CD4-positive, alpha-beta T cell (primary cell): Measurements from ENCODE around the gene KCNJ3. TPM values are rescaled to one million over a fixed set of nuclear protein-coding genes. Genes with fewer than 3 reads are reported as not detected.

ENCODE experiments used
- ATAC-seq: fragments of 200-7000 bp; cut with Tn5 transposase; one replicate; pipeline ENCODE4 v1.10.0; 2022; ENCODE audit warnings: mild to moderate bottlenecking; ENCODE audit not compliant: poor library complexity
- CTCF ChIA-PET: fragments of 350-600 bp; sonication (Branson Sonifier 250); formaldehyde crosslinking; loops from one replicate; lab custom pipeline; 2021; ENCODE audit warnings: antibody characterized with exemption, inconsistent platforms; lab: Charles Lee
- POLR2A ChIA-PET: fragments of 350-600 bp; sonication (Branson Sonifier 250); formaldehyde crosslinking; loops from one replicate; lab custom pipeline; 2021; ENCODE audit warnings: antibody characterized with exemption, inconsistent platforms; lab: Charles Lee
- DNase-seq, 14 experiments: peaks; one replicate each; pipeline ENCODE4 v3.0.0-alpha.2; 2013 to 2020; ENCODE audit warnings: mixed read lengths in 2 of 14
- H3K27ac ChIP-seq, 2 donors: one replicate each; pipeline versions ENCODE4 v1.5.1 to v1.7.0; 2013; ENCODE audit warnings: low read length in 2 of 2, low read depth in 1 of 2, mild to moderate bottlenecking in 1 of 2
- H3K27me3 ChIP-seq, 2 experiments: 1 replicate in 1 of 2; 2 replicates in 1 of 2; pipeline versions ENCODE4 v1.6.1 to v1.7.0; 2013; ENCODE audit warnings: low read length in 2 of 2, control low read depth in 1 of 2, mild to moderate bottlenecking in 1 of 2, moderate library complexity in 1 of 2; ENCODE audit not compliant: insufficient read depth in 2 of 2, control insufficient read depth in 1 of 2
- H3K36me3 ChIP-seq: one replicate; pipeline ENCODE4 v1.6.1; 2013; ENCODE audit warnings: low read length, control low read depth; ENCODE audit not compliant: insufficient read depth
- H3K4me1 ChIP-seq: one replicate; pipeline ENCODE4 v1.6.1; 2013; ENCODE audit warnings: low read length, control low read depth; ENCODE audit not compliant: insufficient read depth
- H3K4me3 ChIP-seq: one replicate; pipeline ENCODE4 v1.5.1; 2013; ENCODE audit warnings: mild to moderate bottlenecking, low read length, moderate library complexity
- H3K9me3 ChIP-seq, 2 experiments: 1 replicate in 1 of 2; 2 replicates in 1 of 2; pipeline versions ENCODE4 v1.6.1 to v1.7.0; 2013; ENCODE audit warnings: low read length in 2 of 2, mild to moderate bottlenecking in 2 of 2, control low read depth in 1 of 2, moderate library complexity in 1 of 2; ENCODE audit not compliant: control insufficient read depth in 1 of 2, insufficient read depth in 1 of 2
- H3K27ac Mint-ChIP-seq: one replicate; pipeline ENCODE4 v1.8.0; 2020; ENCODE audit warnings: mixed read lengths
- H3K27me3 Mint-ChIP-seq: one replicate; pipeline ENCODE4 v1.8.0; 2021; ENCODE audit warnings: mixed read lengths
- H3K36me3 Mint-ChIP-seq: one replicate; pipeline ENCODE4 v1.8.0; 2021; ENCODE audit warnings: low read depth, mixed read lengths
- H3K4me1 Mint-ChIP-seq: one replicate; pipeline ENCODE4 v1.8.0; 2021; ENCODE audit warnings: low read depth, mixed read lengths
- H3K4me3 Mint-ChIP-seq: one replicate; pipeline ENCODE4 v1.8.0; 2020; ENCODE audit warnings: mild to moderate bottlenecking, mixed read lengths
- H3K9me3 Mint-ChIP-seq: one replicate; pipeline ENCODE4 v1.8.0; 2020; ENCODE audit warnings: mixed read lengths
- CTCF ChIP-seq: fragments of 200-600 bp; IDR thresholded peaks from one replicate; pipeline ENCODE4 v1.8.0; 2022; ENCODE audit warnings: antibody characterized with exemption, mild to moderate bottlenecking
- intact Hi-C, 2 experiments: fragments of 100-400 bp; cut with DNase I in 1 of 2; cut with micrococcal nuclease in 1 of 2; formaldehyde crosslinking; loops; one replicate each; pipeline versions ENCODE4 v1.15.1 to v1.9.0; 2023 to 2025; cut with DNase I, micrococcal nuclease
- total RNA-seq, 174 experiments: library from RNA in 2 of 174; stranded (reverse) in 2 of 174; gene quantifications; one replicate each; pipeline ENCODE4 v1.2.3 and lab custom pipeline; 2021 to 2026

The KCNJ3 gene
- total RNA-seq, 2 experiments from 2014 or later, result not detected

GRCh38 chr2:154699575-154699930 lies 1.1 kb downstream of the KCNJ3 start:
- CTCF ChIA-PET, result no interaction called here
- H3K9me3 ChIP-seq, result peaks cover 0 to 23% of the 10 kb centered on the region in 2 experiments
- H3K27ac ChIP-seq, result no peak overlapping the region
- Mint-ChIP-seq H3K4me1 (peaks cover 5% of the 10 kb centered on the region), H3K9me3 (no peaks in the 10 kb centered on the region), H3K4me3 (no peak overlapping the region), H3K27me3 (peaks cover 41% of the 10 kb centered on the region), H3K27ac (no peak overlapping the region), H3K36me3 (no peaks in the 10 kb centered on the region)
- H3K4me3 ChIP-seq, result no peak overlapping the region
- ATAC-seq, result no peak
- no peak for DNase-seq
- no peak for TF ChIP-seq CTCF
- H3K4me1 ChIP-seq, result no peaks in the 10 kb centered on the region
- no peaks in the 10 kb centered on the region for H3K36me3 ChIP-seq
- intact Hi-C loops, result no loop called here
- H3K27me3 ChIP-seq, result peaks cover 13 to 20% of the 10 kb centered on the region in 2 experiments
- POLR2A ChIA-PET, result no interaction called here

- DNase-seq (no peak), ATAC-seq (no peak)
- H3K36me3 ChIP-seq, result no peaks in the 10 kb centered on the region
- no peaks in the 10 kb centered on the region for H3K36me3 Mint-ChIP-seq
- peaks cover 0 to 23% of the 10 kb centered on the region in 2 experiments for H3K9me3 ChIP-seq
- no peak for TF ChIP-seq CTCF
- H3K4me3 Mint-ChIP-seq, result no peak overlapping the region
- intact Hi-C loops, result no loop called here
- no peaks in the 10 kb centered on the region for H3K9me3 Mint-ChIP-seq
- peaks cover 5% of the 10 kb centered on the region for H3K4me1 Mint-ChIP-seq
- no peak overlapping the region for H3K4me3 ChIP-seq
- H3K27ac ChIP-seq, result no peak overlapping the region
- H3K27me3 Mint-ChIP-seq, result peaks cover 41% of the 10 kb centered on the region
- no peaks in the 10 kb centered on the region for H3K4me1 ChIP-seq
- POLR2A ChIA-PET, result no interaction called here
- CTCF ChIA-PET, result no interaction called here
- H3K27me3 ChIP-seq, result peaks cover 13 to 20% of the 10 kb centered on the region in 2 experiments
- H3K27ac Mint-ChIP-seq, result no peak overlapping the region
These were observed 1.6 kb downstream of the KCNJ3 start for GRCh38 chr2:154700136-154700535.

- Histone ChIP-seq H3K4me3 (no peak overlapping the region), H3K4me1 (no peaks in the 10 kb centered on the region), H3K27ac (no peak overlapping the region), H3K27me3 (no peaks in the 10 kb centered on the region), H3K9me3 (no peaks in the 10 kb centered on the region), H3K36me3 (no peaks in the 10 kb centered on the region)
- POLR2A ChIA-PET, result no interaction called here
- CTCF ChIA-PET, result no interaction called here
- Mint-ChIP-seq H3K36me3 (no peaks in the 10 kb centered on the region), H3K27me3 (peaks cover 8% of the 10 kb centered on the region), H3K9me3 (no peaks in the 10 kb centered on the region), H3K27ac (no peak overlapping the region), H3K4me1 (no peaks in the 10 kb centered on the region), H3K4me3 (no peak overlapping the region)
- TF ChIP-seq CTCF, result no peak
- DNase-seq (no peak), ATAC-seq (no peak)
- intact Hi-C loops, result no loop called here
These were observed 6.5 kb downstream of the KCNJ3 start for GRCh38 chr2:154704991-154705390.
